Stimulated activated CD4-positive, alpha-beta T cell treated with anti-CD3 and anti-CD28 coated beads, Interleukin-1b, Interleukin-23, amount 100 ng/mL, for 1 hour (primary cell): ENCODE measurements around the gene LAMA4.

Source experiments
- DNase-seq, 2 donors: peaks; one replicate each; pipeline ENCODE4 v3.0.0-alpha.2; 2020; ENCODE audit warnings: low read depth in 2 of 2

The LAMA4 gene, protein sequence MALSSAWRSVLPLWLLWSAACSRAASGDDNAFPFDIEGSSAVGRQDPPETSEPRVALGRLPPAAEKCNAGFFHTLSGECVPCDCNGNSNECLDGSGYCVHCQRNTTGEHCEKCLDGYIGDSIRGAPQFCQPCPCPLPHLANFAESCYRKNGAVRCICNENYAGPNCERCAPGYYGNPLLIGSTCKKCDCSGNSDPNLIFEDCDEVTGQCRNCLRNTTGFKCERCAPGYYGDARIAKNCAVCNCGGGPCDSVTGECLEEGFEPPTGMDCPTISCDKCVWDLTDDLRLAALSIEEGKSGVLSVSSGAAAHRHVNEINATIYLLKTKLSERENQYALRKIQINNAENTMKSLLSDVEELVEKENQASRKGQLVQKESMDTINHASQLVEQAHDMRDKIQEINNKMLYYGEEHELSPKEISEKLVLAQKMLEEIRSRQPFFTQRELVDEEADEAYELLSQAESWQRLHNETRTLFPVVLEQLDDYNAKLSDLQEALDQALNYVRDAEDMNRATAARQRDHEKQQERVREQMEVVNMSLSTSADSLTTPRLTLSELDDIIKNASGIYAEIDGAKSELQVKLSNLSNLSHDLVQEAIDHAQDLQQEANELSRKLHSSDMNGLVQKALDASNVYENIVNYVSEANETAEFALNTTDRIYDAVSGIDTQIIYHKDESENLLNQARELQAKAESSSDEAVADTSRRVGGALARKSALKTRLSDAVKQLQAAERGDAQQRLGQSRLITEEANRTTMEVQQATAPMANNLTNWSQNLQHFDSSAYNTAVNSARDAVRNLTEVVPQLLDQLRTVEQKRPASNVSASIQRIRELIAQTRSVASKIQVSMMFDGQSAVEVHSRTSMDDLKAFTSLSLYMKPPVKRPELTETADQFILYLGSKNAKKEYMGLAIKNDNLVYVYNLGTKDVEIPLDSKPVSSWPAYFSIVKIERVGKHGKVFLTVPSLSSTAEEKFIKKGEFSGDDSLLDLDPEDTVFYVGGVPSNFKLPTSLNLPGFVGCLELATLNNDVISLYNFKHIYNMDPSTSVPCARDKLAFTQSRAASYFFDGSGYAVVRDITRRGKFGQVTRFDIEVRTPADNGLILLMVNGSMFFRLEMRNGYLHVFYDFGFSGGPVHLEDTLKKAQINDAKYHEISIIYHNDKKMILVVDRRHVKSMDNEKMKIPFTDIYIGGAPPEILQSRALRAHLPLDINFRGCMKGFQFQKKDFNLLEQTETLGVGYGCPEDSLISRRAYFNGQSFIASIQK (N-terminal part only)

DNA sequence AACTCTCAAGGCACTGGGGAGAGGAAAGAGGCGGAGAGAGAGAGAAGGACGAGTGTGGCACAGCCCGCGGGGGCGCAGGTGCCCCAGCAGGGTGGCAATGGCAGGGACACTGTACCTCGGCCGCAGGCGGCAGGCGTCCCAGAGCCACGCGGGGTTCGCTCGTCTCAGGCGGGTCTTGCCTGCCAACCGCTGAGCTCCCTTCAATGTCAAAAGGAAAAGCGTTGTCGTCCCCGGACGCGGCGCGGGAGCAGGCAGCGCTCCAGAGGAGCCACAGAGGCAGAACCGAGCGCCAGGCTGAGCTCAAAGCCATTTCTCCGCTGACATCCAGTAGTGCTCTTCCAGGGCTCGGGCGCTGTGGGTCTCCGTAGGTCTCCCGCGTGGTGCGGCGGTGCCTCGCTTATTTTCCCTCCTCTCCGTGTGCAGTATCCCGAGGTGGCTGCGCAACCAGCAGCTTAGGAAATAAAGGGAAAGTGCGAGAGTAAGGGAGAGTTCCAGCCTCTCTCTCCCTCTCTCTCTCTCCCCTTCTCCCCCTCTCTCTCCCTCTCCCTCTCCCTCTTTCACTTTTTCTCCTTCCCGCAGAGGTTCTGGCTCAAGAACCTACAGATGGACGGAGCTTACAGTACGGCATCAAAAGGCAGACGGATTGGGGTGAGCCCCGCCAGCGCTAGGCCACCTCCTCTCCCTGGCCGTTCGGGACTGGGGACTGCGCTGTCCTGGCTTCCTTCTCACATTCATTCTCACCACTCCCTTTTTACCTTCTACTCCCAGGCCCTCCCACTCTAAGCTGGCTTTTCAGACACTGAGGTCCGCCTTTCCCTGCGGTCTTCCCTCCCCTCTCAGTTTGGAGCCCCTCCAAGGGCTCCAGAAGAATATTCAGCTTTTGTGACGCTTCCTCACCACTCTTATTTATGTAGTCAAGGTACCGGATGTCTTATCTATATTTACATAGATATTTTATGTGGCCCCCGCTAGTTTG is at the start of gene LAMA4:
Gene LAMA4, minus strand, starts transcription at position 727 of the 976 bp plus-strand sequence. Its CDS starts 417 bp downstream, at position 310.
- DNase-seq: no peak

DNA sequence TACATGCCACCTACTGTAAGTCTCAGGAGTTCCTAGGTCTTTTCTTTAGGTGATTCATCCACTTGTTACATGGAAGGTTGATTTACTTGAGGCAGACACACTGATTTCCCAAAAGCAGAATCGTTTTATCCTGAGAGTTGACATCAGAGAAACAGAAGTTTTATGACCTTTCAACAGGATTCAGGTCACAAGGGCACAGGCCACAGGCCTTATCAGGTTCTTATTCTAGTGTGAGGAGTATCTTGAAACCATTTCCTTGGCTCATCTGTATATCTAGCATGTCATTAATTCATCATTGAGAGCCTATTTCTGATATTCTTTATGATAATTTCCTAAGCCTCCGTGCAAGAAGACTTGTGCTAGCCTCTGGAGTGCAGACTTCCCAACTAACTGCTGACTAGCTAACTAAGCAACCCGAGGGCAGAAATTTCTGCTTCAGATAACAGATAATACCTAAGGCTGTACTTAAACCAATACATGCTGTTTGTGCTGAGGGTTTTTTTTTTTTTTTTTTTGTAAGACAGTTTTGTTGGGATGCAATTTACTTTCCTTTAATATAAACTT is 47.9 kb upstream of the LAMA4 start:
- DNase-seq: no peak

DNA sequence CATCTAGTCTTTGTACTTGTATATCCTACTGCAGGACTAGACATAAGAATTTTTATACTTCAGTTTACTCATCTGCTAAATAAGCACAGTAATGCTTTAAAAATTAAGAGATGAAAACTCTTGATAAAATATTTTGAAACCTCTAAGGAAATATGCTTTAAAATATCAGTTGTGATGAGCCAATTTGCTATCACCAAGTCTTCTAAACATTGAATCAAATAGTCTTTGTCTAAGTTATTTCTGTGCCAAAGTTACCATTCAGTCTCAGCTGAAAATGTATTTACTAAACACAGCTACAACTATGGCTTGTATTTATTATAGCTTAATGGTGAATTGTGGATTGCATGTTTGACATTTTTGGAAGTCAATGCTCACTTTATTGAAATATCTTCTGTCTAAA is 46.5 kb upstream of the LAMA4 start:
- no peak for DNase-seq

DNA sequence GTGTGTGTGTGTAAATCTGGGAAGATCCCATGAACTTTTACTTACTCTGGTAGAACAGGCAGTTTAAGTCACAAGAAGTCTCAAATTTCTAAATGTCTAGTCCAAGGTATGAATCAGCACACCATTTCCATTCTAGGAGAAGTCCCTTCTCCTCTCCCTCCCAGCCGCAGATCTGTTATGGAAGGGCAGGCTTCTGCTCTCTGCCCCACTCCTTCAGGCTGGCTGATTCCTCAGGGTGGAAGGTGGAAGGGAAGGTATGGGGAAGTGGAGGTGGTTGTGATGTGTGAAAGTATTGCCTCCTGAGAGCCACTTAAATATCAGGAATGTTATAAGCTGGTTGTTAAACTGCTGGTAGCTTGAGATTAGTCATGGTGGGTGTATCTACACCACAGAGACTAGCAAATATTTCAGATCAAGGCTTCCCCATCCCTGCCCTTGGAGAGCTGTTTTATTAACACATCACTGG is 44.5 kb upstream of the LAMA4 start:
- DNase-seq: no peak

DNA sequence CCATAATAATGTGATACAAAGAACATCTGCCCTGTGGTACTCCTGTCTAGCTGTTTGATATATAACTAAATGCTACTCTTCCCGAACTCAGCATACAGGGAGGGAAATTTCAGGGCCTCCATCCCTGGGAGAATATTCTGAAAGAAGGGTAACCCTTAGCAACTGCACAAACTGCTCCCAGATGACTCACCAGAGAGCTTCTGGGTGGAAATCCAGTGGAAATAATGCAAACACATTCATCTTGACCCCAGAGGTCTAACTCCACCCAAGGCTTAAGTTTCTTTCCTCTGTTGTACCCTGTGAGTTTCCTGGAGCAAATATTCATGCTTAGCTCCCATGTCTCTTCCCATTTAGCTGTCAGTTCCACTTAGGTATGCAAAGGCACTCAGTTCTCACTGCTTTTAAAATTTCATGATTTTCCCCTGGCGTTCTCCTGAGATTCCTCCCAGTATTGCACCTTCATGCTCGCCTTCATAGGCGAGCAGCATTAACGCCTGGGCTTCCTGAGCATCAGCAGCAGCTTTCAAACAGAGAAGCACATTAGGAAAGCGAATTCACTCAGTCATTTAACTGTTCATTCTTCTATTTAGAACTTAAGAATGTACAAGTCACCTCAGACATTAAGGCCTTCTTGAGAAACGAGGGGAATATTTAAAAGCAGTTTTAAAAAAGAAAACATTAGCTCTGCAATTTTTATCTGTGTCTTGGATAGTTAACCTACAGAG is 43.8 kb upstream of the LAMA4 start:
- no peak for DNase-seq

DNA sequence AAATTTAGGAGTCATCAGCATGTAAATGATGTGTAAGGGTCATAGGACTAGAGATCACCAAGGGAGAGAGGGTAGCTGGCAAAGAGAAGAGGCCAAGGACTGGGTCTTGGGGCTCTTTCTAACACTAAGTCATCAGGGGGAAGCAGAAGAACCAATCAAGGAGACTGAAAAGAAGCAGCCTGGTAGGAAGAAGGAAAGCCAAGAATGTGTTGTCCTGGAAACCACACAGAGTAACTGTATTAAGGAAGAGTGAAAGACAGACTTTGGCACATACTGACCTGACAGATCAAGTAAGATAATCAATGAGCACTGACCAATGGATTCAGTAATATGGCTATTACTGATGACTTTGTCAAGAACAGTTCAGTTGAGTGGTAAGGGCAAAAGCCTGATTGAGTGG is 42.3 kb upstream of the LAMA4 start:
- no peak for DNase-seq

DNA sequence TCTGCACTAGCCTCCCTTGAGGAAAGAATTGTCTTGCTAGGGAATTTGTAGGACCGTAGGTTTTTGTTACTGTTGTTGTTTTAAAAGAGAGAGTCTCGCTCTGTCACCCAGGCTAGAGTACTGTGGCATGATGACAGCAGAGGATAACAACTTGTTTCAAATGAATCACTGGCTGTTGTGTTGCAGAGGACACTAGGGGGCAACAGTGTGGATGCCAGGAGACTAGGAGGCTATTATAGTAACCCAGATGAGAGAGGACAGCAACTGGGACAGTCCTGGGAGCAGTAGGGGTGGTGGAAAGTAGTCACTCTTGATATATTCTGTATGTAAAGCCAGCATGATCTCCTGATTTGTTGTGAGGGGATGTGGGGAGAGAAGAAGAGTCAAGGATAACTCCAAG is 41.8 kb upstream of the LAMA4 start:
- DNase-seq: no peak

DNA sequence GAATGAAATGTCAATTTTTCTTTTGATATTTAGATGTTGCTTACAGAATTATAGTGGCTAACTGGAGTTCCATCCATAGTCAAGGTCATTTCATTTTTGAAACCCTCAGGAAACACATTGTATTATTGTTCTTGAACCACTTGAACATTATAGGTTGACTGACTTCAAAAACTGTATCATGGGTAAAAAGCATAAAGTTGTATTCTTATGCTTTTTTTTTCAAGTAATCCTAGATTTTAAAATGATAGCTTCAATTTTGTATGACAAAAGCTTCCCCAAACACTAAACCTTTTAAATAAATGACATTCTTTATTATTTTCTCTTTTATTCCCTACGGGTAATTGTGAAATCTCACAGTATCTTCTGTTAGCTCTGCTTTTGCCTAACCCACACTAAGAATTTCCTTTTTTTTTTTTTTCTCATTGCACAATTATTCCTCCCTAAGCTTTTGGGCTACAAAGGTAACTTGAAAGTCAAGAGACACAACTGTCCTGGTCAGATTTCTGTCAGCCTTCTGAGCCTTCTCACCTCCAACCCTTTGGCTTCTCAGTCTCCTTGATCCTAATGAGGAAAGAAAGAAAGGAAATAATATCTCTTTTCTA is 36.9 kb upstream of the LAMA4 start:
- no peak for DNase-seq

DNA sequence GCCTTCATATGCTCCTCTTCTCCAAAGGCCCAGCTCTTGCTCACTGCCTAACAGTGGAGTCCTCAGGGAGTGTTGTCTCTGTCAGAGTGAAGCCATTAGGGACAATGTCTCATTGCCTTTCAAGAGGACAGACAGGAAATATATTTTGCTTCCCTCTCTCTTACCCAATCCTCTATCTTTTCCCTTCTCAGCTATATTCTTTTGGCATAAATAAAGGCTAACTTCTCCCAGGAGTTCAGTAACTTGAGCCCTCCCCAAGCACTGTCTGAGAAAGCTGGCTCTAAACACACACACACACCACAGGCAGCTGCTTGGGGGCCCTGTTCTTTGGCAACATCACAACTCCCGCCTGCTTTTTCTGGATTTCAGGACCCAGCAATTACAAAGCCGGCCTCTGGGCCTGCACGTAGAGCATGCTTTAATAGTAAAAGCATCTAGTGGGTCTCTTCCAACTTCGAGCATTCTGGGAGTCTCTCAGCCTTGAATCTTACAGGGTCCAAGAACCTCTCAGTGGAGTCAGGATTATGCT is 34.7 kb upstream of the LAMA4 start:
- DNase-seq: no peak

DNA sequence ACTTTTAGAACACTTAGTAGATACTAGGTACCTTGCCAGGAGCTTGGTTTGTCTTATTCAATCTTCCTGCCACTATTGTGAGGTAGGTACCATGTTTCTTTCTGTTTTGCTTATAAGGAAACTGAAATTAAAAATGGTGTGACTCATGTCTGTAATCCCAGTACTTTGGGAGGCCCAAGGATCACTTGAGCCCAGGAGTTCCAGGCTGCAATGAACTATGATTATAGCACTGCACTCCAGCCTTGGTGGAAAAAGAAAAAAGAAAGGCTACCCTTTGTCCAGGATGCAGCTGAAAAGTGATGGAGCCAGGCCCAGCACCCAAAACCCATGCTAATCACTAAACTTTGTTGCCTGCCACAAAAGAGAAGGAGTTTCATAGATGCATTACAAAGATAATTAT is 34.1 kb upstream of the LAMA4 start:
- no peak for DNase-seq

DNA sequence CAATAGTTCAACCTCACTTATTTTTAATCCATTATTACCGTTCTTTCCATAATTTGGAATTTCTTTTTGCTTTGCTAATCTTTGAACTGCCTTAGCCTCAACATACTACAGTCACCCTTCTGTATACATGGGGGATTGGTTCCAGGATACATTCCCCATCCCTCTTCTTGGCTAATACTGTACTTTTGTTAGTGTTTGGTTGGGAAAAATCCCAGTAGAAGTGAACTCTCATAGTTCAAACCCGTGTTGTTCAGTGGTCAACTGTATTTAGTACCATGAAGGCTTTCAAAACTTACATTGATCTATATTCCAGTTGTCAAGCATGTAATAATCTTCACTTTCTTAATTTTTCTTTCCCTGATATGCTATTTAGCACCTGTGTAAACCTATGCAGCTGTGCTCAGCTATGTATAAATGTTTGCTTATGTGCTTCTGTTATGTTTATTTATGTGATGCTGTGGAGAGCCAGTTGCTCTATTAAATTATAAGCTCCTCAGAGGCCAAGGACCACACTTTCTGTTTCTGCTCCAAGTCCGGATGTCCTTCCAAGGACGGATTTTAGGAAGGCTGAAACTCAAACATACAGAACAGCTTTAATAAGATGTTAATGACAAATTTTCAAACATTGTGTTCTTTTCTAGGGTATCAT is 33.3 kb upstream of the LAMA4 start:
- DNase-seq: no peak

DNA sequence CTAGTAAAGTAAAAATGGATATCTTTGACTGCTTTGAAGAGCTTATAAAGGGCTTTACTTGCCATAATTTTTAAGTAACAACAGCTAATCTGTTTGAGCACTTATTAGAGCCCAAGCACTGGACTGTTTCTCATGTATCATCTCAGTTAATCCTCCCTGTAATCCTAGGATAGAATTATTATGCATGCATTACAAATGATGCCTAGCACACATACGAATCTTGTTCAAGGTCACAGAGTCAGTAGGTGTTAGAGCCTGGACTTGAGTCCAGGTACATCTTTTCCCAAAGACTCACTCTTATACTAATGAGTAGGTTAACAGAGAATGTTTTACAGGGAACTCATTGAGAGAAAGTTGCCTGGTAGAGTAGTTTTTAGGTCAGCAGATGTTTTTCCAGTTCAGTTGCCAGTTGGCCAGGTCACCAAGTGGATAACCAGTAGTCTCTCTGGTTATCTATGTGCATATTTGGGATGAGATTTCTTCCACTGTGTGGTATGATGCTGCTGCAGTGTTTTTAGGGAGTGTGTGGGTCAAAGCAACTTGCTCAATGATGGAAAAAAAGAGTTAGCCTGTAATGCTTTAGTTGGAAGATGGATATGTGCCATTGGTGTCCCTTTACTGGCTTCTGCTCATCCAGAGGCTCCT is 32.3 kb upstream of the LAMA4 start:
- no peak for DNase-seq

DNA sequence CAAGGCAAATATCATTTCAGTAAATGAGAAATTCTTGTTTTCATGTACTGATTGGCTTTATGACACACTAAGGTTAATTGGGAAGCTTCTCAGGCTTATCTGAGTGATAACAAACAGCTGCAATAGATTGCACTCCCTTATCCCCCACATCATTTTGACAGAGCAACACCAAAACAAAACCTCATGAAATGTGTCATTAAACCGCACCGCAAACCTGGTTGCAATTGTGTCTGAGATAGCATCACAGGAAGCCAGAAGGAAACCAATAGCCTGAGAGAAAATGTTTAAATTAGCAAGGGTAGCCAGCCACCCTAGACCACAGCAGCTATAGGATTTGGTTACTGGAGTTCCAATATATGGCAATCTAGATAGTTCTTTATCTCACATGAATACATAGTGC is 31.6 kb upstream of the LAMA4 start:
- no peak for DNase-seq

DNA sequence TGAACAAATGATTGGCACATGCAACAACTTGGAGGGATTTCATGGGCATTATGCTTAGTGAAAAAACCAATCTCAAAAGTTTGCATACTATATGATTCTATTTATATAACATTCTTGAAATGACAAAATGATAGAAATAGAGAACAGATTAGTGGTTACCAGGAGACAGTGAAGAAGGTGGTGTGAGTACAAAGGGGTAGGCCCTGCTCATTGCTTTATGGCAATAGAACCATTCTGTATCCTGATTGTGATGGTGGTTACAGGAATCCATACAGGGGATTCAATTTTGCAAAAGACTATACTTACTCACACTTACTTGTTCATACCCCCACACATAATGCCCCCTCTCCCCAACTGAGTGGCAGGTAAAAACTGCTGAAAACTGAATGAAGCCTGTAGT is 30.2 kb upstream of the LAMA4 start:
- no peak for DNase-seq

DNA sequence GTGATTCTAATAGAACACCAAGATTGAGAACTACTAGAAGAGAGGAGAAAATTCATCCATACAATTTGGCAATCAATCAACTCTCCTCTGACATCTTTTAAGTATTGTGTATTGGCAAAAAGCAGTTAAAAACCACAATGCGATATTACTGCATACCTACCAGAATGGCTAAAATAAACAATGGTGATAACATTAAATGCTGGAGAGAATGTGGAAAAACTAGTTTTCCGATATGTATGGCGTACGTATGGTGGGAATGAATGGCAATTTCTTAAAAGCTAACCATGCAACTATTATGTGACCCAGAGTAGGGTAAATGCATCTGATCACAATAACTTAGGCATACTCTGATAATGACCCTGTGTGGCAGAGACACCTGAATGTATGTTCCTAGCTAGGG is 29.3 kb upstream of the LAMA4 start:
- DNase-seq: no peak

DNA sequence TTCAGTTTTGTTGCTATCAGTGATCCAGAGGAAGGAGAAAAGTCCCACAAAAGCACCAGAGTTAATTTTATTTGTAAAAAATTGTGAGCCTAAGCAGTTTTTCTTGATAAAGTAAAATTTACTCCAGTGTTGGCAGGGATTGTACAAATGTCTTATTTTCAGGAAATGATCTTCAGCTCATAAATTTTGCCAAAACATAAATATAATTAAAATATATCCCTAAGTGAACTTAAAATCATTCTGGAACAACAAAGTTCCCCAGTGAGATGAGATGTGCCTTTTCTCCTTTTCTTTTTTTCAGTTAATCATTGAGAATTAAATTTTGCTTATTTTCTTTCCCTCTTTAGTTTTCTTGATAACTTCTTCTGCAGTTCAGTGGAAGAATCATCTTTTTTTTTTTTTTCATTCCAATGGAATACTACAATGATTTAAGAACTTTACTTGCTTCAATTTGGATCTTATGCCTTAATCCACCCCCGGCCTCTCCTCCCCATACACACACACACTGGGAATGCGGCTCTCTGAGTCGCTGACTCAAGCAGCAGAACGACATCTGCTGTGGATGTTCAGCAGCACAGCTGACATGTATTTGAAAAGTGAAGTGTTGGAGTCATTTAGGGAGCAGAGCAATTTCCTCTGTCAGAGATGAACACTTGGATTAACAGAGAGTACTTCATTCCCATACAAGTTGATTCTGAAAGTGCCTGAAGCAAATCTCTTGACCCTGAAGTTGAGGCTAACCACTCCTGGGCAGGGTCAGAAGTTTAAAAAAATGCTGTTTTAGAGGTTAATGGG is 27.7 kb upstream of the LAMA4 start:
- DNase-seq: no peak
